ENCODE measurements around the gene STMN1.

The STMN1 gene

DNA sequence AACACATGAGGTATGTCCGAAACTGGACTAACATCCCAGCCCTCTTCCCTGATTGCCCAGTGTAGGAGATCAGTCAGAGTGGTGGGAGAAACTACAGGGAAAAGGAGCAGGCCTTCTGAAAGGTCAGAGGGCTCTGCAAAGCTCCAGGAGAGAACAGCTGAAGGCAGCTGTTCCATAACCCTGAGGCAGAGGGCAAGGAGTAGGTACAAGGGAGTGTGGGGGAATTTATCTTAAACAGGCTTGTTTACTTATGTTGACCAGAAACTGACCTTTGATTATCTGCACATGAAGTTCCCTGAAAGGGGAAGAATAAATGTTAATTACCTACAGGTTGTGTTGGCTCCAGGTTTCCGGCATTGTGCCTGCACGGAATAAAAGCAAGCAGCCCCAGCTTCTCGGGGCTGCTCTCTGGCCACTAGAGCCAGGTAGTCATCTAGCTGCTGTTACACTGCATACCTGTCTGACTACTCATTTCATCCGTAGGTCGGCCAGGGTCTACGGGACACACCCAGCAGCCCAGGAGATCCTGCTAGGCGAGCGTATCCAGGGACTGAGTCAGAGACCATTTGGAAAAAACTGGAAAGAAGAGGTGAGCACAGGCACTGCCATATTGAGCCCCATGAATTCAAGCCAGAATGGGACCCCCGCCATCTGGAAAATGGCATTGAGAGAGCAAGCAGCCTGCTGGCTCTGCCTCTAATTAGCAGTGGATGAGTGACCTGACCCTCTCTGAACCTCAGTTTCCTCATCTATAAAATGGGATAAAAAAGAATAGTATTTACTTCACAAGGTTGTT lies 15.8 kb downstream of the STMN1 start:
- no peak for DNase-seq

DNA sequence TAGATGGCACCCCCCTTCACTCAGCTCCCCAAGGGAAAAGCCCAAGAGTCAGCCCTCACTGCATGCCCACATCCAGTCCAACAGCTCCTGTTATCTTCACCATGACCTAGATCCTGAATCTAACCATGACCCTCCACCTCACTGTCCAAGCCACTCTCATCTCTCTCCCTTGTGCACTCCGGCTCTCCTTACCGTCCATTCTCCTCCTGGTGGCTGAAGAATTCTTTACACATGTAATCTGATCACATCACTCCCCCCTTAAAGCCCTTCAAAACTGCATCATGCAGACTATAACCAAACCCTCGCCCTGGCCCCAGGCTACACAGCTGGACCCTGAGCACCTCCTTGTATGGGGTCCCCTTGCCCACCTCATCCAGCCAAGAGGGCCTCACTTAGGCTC lies 16.7 kb downstream of the STMN1 start:
- DNase-seq: no peak

DNA sequence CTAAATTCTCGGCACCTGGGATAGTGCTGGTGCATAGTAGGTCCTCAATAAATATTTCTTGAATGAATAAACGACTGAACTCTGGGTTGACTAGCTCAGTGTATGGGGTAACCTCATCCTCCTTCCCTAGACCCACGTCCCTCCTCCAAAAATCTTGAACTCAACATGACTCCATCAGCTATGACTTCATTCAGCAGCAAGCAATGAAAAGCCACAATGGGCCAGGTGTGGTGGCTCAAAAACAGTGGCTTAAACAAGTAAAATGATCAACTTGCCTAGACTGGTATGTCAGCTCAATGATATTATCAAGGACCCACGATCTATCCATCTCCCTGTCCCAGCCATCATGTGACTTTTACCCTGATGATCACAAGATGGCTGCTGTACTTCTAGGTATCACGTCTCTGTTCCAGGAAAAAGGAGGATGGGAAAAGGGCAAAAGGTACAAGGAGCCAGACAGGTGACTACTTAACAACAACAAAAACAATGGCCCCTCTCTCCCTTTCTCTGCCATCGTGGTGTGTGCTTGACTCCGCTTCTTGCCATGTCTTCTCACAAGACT lies 17.7 kb downstream of the STMN1 start:
- DNase-seq: no peak

DNA sequence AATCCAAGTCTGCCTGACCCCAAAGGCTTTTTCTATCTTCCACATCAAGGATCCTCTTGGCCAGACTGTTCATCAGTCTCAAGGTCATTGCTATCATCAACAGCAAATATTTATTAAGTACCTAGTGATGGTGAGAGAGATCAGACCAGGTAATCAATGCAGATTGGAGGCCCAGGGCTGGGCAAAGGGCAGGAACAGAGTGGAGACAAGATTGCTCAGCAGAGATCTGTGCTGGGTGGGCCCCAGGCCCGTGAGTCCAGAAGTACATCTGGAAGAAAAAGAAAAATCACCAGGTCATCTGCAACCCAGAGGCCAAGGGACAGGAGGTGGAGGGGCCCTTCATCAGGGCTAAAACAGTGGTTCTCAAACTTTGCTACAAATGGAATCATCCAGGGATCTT lies 20.6 kb downstream of the STMN1 start:
- no peak for DNase-seq

DNA sequence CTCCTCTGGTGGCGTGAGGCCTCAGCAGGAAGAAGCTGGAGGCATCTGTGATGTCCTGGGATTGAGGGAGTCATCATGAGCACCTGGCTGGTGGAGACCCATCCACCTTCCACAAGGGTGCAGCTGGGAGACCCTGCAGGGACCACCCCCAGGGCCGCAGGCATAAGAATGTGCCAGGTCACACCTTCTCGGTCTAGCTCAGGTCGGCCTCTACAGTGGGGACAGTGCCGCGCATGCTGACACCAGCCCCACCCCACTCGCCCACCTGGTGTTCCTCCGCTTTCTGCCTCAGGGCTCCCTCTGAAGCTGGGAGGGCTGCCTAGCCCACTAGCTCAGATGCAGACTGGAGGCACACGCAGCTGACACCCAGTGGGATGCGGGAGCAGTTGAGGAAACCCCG lies 25.0 kb downstream of the STMN1 start:
- DNase-seq: no peak

DNA sequence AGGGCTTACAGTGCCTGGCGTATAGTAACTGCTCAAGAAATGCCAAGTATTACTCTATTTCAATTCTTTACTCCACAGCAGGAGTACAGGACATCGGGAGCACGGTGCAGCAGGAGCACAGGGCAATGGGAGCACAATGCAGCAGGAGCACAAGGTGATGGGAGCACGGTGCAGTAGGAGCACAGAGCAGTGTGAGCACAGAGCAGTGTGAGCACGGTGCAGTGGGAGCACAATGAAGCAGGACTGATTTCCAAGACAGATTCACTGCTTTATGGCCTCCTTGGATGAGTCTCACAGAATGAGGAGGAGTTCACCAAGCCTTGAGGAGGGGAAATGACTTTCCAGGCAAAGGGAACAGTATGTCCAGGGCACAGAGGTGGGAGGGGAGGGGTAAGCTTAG lies 25.7 kb downstream of the STMN1 start:
- DNase-seq: no peak

DNA sequence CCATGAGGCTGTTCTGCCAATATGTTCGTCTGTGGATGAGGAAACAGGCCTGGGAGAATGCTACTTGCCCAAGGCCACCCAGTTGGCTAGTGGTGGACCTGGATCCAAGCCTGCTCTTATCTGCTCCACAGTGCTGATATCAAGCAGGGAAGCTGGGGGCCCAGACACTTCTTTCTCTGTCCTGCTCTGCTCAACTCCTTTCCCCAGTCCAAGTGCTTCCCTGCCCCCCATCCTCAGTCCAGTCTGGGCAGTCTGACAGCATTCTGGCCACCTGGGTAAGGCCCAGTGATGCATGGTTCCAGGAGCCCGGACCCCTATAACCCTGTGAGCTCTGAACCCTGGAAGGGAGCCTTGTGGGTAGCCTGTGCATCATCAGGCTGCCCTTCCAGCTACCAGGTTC lies 26.5 kb downstream of the STMN1 start:
- DNase-seq: no peak

DNA sequence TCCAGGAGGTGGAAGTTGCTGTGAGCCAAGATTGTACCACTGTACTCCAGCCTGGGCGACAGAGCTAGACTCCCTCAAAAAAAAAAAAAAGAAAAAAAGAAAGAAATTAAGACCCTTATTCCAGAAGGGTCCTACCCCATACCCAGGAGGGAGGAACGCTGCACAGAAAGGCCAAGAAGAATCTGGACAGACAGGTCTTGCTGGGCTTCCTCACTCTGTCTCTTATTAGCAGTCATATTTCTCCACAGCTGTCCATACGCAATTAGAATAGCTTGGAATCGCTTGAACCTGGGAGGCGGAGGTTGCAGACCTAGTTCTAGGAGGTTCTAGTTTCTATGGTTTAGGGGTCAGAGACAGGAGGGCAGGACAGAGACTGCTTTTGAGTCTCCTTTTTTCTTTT lies 27.5 kb downstream of the STMN1 start:
- DNase-seq: no peak

DNA sequence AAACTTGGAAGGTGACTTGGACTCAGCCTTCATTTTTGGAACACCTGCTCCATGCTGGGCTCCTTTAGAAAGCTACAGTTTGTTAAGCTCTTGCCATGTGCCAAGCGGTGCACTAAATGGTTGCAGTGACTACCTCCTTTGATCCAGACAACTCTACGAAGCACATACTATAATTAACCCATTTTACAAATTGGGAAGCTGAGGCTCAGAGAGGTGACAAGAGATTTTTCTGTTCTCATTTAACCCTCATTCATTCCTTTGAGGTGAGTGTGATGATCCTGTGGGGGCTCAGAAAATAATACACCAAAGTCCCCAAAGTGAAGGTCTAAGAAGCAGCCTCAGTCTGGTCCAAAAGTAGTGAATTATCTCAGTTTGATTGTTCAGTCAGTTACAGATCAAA lies 29.1 kb downstream of the STMN1 start:
- no peak for DNase-seq

DNA sequence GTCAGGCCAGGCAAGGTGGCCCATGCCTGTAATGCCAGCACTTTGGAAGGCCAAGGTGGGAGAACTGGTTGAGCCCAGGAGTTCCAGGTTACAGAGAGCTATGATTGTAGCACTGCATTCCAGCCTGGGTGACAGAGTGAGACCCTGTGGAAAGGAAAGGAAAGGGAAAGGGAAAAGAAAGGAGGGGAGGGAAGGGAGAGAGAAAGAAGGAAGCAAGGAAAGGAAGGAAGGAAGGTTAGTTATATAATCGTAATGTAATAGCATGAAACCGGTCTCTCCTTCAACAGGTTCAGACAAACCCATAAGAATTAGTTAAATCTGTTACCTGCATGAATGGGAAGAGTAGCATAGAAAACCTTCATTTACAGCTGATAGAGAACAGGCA lies 29.5 kb downstream of the STMN1 start:
- no peak for DNase-seq

DNA sequence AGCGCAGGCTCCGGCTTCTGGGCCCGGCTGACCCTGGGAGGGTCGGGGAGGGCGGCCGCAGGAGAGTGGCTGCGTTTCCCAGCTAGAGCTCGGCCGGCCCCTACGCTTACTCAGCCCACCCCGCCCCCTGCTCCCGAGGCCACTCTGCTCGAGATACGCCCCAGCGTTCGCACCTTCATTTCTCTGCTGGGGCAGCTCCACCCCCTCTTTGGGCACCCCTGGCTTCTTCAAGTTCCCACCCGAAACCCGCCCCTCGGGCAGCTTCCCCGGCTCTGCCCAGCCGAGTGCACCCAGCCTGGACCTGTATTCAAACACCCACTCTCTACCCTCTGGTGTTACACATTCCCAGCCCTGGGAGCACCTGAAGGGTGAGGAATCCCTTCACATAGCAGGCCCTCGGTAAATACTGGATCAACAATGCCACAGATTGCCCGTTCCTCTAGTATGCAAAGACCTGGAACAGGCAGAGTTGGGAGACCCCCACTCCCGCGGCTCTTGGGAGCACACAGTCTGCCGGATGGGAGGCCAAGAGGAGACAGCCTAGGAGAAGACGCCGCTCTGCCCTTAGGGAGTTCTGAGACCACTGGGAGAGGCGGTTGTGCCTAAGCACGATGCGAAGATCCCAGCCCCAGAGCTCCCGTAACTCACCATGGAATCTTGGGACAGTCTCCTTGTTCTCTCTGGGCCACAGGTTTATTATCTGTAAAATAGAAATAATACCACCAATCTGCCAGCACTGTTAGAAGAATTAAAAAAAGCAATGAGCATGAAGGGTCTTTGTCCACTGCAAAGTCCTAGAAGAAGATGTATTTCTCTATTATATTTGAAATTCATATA lies 30.1 kb downstream of the STMN1 start:
- peak; percentile 22 for DNase-seq

DNA sequence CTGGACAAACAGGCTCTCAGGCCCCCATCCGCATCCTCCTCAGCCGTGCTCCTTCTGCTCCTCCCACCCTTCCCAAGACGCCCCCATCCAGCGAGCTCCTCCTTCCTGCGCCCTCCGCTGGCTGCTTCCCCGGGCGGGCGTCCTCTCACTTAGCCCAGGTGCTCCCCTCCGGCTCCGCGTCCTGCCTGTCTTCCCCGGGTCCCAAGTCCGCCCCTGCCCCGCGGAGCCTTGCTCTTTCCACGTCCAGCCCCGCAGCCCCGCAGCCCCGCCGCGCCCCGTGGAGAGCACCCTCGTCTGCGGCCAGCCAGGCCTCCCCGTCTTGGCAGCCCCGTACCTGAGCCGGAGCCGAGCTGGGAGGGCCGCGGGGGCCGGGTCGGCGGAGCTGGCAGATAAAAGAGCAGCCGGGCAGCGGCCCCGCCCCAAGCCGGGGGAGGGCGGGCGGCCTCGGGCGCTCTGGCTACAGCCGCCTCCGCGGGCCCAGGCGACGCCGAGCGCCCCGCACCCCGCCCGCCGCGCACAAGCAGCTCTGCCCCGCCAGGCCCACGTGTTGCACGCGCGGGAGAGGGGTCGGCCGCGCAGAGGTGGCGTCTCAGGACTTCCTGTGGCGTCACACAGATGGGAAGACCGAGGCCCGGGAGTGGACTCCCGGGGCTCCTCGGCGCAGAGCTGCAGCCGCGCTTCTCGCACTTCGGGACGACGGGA lies 30.9 kb downstream of the STMN1 start, which contains the start of gene PAQR7:
Gene PAQR7, minus strand, starts transcription at position 555 of the 702 bp plus-strand sequence. CDS start 11,869 bp downstream, outside the sequence.
- peak; percentile 57 for DNase-seq

DNA sequence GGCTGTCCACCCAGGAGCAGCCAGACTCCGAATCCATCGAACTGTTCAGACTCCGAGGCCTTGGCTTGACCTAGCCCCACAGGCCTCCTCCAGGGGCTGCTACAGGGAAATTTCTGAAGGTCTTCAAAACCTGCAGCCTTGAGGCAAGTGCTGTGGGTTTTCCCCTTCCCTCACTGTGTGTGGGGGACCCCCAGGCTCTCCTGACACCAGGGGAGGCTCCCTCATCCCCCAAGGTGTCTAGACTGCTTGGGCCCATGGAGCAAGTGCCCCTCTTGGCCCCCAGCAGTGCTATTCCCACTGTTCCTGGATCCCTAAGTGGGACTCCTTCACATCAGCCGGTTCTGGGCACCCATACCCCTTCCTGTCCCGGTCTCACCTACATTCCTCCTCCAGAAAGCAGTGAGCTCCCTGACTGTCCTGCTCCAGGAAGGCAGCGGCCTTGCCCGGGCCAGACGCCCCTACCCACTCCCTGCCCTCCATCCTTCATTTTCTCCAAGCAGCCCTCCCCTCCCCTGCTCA lies 31.5 kb downstream of the STMN1 start:
- DNase-seq: no peak

DNA sequence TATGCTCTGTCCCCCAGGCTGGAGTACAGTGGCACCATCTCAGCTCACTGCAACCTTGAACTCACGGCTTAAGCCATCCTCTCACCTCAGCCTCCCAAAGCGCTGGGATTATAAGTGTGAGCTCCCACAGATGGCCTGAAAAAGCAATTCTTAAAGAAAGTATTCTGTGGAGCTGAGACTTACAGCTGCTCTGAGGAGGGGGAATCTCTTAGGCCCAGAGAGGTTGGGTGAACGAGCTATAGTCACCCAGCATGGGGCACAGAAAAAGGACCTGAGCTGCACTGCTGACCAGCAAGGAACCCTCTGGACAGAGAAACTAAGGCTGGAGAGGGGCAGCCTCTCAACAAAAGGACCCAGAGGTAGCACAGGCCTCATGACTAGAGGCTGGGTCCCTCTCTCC lies 32.0 kb downstream of the STMN1 start:
- no peak for DNase-seq

DNA sequence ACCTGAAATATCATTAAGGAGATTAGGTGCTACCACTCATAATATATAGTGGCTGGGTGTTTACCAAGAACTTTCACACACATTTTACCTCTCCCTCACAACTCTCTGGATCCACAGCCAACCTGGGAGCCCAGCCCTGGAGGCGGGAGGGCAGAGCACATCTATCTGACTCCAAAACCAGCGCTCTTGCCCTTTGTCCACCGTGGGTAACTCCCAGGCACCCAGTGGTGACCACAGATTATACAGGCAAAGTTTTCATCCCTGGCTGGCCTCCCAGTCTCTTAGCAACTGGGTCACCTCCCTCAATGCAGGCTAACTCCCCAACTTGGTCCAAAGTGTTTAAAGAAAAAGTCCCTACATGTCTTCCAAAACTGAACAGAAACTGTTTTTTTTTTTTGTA lies 33.1 kb downstream of the STMN1 start:
- no peak for DNase-seq

DNA sequence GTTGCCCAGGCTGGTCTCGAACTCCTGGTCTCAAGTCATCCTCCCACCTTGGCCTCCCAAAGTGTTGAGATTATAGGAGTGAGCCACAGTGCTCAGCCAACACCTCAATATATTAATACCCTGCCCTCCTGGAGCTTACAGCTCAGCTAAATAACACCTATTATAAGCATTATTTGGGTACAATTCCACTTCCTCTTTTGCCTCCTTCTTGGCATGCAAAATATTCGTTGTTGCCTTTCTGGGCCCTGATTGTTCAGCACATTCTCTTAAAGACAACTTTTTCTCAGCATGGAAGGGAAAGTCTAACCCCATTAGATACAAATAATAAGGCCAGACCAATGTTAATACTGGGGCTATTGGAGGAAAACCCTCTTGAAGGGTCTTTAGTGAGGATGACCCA lies 33.5 kb downstream of the STMN1 start:
- no peak for DNase-seq

DNA sequence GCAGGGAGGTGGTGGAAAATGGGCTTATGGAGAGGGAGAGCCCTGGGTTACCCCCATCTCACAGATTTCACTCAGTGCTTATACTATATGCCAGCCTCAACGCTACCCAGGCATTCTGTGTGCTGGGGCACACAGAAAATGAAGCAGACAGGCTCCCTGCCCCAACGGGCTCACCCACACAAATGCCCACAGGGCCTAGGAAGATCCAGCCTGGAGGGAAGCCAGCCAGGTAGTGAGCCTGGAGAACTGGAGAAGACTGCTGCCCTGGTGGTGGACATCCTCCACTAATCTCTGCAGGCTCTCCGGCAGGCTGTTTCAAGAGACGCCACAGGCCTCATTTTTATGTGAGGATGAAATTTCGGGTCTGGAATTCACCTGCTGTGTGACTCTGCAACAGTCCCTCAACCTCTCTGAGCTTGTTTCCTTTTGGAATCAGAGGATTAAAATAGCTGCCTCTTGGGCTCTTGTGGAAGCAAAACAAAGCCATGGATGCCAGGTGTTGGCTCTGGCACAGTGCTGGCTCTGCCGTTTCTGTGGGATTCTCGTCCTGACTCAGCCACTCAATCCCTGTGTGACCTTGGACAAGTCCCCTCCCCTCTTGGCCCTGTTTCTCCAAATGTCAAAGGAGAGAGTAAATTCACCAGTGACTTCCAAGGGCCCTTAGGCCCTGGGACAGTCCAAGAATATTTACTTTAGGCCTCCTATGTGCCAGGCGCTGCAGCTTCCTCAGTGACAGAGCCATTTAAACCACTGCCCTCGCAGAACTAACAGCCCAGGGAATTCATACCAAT lies 34.3 kb downstream of the STMN1 start:
- no peak for DNase-seq

DNA sequence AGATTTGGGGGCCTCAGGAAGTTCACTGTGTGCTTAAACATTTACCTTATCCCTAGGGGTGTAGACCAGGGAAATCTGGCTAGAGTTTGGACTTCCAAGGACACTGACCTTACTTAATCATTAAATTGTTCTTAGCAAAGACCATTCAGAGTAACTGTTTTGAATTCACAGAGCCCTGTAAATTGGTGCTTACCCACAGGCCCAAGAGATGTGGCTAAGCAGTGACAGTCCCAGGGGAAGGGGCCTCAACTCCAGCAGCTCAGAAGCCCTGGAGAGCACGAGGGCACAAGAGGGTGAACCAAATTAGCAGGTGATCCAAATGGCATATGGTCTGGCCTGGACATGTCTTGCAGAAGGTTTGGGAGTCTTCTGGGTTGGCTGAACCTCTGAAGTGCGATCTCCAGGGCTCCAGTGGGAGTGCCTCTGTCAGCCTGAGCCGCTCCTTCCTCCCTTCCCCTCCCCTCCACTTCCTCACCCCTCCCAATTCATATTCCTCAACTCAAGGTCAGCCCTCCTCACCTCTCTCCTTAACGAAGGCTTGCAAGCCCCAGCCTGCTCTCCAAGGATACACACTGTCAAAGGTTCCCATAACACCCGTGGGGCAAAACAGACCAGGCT lies 35.0 kb downstream of the STMN1 start:
- no peak for DNase-seq

DNA sequence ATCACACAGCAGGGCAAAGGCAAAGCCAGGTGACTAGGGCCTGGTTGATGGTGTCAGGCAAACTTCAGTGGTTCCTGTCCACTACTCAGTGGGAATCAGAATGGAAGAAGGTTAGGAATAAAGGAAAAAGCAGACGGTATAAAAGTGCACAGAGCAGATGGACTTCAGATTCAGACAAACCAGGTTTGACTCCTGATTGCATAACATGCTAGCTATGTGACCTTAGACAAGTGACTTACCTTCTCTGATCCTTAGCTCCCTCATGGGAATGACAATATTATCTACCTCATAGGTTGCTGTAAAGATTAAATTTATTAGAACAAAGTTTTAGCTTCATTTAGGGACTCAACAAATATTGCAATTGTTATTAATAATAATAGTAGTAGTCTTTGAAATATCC lies 35.6 kb downstream of the STMN1 start:
- DNase-seq: no peak

DNA sequence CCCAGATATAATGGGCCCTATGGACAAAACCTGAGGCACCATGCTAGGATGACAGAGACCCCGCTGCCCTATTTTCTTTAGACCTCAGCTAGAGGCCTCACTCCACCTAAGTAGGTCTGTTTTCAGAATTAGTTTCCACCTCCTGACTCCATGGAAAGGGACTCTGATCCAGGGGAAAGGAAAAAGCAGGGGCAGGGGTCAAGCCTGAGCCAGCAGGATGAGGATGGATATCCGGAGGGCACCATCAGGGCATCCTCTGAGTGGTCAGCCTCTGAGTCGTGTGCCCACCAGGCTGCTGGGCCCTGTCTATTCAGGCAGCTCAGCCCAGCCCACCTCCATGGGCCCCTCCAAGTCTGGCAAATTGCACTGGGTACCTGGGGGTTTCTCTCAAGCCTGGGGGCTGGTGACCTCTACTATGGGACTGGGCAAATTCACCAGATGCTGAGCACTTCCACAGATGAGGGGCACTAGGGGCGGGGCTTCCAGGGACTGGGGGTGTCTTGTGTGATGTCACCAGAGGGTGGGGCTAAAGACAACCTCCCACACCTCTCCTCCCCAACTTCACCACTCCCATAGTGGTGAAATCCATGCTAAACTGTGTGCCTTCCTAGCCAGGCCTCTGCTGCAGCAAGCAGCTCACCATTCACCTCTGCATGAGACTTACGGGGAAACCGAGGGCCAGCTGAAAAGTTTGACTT lies 36.2 kb downstream of the STMN1 start:
- DNase-seq: no peak
